NCI-H1694 (cell line): Measurements from ENCODE around the gene RASGRF2.
"Not testable (repeated sequence)": the region's sequence is repeated elsewhere in the genome, so short reads cannot be mapped to it uniquely, and the experiment has no call there.

ENCODE experiments used
- DNase-seq: peaks from one replicate; lab custom pipeline; 2025; lab: John Stamatoyannopoulos, UW

RASGRF2 gene

GRCh38 chr5:81239613-81240012 lies 279.4 kb downstream of the RASGRF2 start:
- DNase-seq: no peak

- DNase-seq: no peak
Observed at GRCh38 chr5:81241001-81241400, 280.8 kb downstream of the RASGRF2 start.

GRCh38 chr5:81241961-81242648 lies 281.9 kb downstream of the RASGRF2 start:
- DNase-seq: no peak

GRCh38 chr5:81242906-81243436 lies 282.8 kb downstream of the RASGRF2 start:
- peak; percentile 22 for DNase-seq

GRCh38 chr5:81244451-81244850 lies 284.3 kb downstream of the RASGRF2 start:
- DNase-seq: no peak

- DNase-seq: no peak
Observed at GRCh38 chr5:81245871-81246235, 285.7 kb downstream of the RASGRF2 start.

GRCh38 chr5:81246697-81247096 lies 286.5 kb downstream of the RASGRF2 start:
- peak; percentile 12 for DNase-seq

- no peak for DNase-seq
Observed at GRCh38 chr5:81247441-81247972, 287.3 kb downstream of the RASGRF2 start.

- no peak for DNase-seq
Observed at GRCh38 chr5:81249240-81249639, 289.1 kb downstream of the RASGRF2 start.

GRCh38 chr5:81250004-81250403 lies 289.8 kb downstream of the RASGRF2 start:
- DNase-seq: no peak

GRCh38 chr5:81251922-81252321 lies 291.8 kb downstream of the RASGRF2 start:
- no peak for DNase-seq

- DNase-seq: no peak
Observed at GRCh38 chr5:81252904-81253303, 292.7 kb downstream of the RASGRF2 start.

- DNase-seq: no peak
Observed at GRCh38 chr5:81253875-81254274, 293.7 kb downstream of the RASGRF2 start.

GRCh38 chr5:81254886-81255559 lies 294.9 kb downstream of the RASGRF2 start:
- DNase-seq: no peak

- DNase-seq: no peak
Observed at GRCh38 chr5:81256766-81257165, 296.6 kb downstream of the RASGRF2 start.

GRCh38 chr5:81262796-81263195 lies 302.6 kb downstream of the RASGRF2 start:
- DNase-seq: not testable (repeated sequence)

GRCh38 chr5:81265101-81265500 lies 304.9 kb downstream of the RASGRF2 start:
- no peak for DNase-seq

GRCh38 chr5:81268521-81269196 lies 308.5 kb downstream of the RASGRF2 start:
- DNase-seq: no peak

GRCh38 chr5:81269751-81270393 lies 309.7 kb downstream of the RASGRF2 start:
- no peak for DNase-seq

- not testable (repeated sequence) for DNase-seq
Observed at GRCh38 chr5:81270394-81271027, 310.3 kb downstream of the RASGRF2 start.
